Measurements from ENCODE around the gene PRKCE.

PRKCE gene

DNA sequence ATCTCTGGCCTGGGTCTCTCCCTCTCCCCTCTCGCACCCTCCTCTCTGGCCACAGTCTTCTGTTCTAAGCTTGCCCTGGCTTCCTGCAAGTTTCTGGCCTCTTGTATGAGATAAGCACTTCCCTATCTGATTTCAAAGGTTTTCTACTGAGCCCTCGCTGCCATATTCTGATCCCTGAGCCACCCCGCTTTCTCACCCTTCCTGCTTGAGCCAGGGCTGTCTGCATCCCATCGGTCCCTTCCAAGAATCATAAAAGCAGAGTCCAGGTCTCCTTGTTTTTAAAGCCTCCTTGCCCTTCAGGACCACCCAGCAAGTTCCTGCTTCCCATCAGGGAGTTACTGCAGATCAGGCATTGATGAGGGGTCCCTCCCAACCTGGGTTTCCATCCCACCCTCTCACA is 110.2 kb downstream of the PRKCE start:
- no peak for DNase-seq

DNA sequence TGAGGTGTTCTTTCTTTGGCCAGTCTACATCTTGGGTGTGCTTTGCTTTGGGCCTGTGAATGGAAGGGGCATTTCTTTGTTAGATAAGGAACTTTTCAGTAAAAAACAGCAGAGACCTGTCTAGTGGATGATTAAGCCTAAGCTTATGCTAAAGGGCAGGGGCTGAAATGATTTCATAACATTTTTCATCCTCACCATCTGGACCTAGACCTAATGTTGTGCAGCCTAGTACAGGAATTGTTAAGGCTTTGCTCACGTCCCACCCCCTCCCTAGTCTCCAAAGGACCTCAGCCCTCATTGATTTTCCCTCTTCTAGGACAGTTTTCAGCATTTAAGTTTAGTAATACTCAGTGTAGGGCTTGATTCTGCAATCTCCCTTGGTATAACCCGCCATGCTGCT is 111.8 kb downstream of the PRKCE start:
- no peak for DNase-seq

DNA sequence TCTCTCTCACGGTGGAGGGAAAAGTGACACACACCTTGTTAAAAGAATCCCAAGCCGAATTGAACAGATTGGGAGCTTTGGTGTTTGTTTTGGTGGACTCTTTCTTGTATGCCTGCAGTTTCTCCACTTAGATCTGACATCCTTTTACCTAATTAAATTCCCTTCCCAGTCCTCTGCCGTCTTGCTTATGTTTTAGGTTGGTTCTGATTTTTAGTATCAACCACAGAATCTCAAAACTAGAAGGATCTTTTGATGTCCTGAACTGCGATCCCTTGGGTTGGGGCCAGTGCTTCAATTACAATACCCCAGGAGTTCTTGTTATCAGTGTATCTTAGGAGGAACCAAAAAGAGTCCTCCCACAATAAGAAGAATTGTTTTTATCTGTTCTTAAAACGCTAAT is 112.3 kb downstream of the PRKCE start:
- no peak for DNase-seq

DNA sequence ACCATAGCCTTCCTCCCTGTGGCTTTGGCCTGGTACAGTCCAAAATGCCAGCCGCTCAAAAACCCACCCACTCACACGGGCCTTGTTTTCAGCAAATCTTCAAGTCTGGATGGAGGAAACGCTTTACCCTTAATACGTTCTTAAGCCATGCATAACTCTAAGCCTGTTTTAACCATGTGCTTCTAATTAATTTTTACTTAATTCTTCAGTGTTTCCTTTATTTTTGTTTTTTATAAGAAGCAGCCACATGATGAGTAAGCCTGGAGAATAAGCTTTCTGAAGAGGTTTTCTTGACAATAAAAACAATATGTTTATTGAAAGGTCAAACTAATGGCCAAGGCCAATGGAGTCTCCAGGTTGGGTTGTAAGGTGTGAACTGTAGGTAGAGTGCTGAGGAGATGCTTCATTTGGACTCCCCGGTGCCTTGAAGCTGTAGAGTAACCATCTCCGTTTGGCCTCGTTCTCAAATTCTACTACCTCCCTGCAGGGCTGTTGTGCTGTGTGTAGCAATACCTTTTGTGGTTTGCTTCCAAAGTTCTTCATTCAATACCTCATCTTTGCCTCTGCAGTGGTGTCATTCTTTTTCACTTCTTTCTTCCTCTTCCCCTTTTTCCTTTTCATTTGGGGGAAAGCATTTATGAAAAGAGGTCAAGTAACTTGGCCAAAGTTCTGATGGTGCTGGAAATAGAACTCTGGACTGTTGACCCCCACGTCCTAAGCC is 113.7 kb downstream of the PRKCE start:
- no peak for DNase-seq

DNA sequence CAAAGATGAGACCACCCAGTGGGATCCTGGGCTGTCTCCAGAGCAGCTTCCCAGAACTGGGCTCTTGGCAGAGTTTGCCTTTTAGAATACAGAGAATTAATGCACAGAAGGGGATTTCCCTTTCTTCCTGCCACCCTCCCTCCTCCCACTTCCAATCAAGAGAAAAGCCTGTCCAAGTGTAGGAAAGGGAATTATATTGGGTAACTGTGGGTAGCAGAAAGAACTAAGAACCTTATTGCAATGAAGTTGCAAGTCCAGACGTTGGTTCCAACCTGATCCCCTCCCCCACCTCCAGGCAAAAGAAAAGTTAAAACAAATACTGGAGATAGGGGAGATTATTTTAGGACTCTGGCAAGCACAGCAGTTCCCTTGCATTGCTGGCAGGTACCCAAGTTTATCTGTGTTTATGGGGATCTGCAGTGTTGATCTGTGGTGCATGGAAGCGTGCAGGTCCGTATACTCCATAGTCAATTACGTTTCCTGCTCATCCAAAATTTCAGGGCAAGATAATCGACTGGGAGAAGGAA is 114.3 kb downstream of the PRKCE start:
- no peak for DNase-seq

DNA sequence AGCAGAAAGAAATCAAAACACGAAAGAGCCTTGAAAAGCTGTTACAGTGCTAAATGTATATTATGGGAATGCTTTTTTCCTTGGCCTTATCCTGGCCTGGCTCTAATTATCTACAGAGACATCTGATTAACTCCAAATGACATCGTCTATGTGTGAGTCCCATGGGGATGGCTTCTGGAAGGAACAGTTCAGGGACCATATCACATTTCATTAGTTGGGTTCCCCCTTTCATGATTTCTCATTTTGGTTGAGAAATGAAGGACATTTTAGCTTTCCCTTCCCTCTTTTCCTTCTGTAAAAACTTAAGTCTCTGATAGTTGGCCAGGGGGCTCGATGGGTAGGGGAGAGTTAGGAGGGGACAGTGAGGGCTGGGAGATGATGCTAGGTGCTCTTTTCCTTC is 116.7 kb downstream of the PRKCE start:
- no peak for DNase-seq

DNA sequence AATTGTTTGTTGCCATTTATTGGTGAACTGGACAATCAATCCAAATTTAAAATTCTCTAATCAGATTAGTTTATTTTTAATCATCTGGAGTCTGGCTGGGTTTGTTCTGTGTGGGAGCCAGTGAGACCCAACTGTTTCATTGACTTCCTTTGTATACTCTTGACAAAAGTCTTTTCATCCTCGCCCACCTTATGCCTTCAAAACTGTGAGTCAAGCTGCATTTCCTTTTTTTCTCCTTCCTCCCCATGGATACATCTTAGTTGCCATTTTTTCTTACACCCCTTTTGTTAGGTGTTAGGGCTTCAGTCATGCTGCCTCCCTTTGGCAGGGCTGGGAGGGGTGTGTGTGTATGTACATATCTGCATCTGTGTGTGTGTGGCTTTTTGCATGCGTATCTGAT is 117.6 kb downstream of the PRKCE start:
- DNase-seq: no peak

DNA sequence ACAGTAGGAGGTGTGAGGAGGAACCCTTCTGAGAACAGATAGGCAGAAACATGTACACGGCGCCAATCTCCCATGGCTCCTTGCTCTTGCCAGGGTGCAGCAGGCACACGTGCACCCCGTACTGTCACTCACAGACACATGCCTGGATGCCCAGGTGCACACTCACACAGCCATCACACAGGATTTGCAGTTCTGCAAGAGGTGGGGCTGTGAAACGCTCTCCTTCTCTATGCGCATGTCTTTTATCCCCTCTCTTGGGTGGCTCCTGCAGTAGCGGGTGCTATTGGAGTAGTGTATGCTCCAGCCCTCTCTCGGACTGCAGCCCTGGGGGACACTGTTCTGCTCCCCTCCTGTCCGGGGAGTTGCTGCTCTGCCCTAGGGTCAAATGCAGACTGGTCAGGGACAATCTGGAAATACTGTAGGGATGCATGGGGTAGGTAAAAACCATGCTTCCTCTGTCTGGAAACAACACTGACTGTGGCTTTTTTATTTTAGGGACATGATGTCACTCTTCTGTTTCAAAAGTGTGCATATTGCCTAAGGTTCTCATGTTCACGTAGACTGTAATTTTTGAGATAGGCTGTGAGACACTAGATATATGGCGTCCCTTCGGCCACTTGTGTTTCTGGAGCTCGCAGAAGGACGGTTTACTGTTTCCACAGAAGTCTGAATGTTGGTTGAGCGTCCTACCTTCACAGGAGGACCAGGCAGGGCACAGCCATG is 118.5 kb downstream of the PRKCE start:
- no peak for DNase-seq

DNA sequence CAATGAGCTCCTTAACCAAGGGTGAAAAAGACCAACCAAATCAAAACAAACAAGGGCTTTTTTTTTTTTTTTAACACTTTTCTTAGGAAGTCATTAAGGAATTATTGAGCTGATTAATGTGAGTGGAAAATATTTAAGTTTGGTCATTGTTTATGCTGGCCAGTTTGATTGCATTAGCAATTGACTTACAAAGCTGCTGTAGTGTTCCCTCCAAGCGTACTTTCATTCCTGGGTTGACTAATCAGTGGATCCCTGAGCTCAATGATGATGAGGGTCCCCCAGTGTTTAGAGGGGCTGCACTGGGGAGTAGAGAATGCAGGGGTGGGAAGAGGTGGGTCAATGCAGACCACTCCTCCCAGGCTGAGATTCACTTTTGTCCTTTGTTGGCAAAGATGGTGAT is 119.3 kb downstream of the PRKCE start:
- DNase-seq: no peak

DNA sequence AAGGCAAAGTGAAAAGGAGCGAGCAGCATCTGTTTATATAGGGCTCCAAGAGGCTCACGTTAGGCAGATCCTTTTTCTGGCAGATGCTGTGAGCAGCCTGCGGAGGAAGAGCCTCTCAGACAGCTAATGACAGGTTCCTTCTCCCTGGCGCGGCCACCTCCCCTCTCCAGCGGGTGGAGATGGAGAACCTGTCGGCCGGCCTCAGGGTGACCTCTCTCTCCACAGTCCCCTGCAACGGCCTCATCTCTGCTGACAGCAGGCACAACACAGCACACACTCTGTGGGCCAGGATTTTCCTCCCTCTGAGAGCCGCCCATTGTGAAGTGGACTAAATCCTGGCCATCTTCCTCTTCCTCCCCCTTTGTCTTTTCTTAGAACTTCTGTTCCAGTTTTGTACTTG is 119.8 kb downstream of the PRKCE start:
- DNase-seq: peak; percentile 23

DNA sequence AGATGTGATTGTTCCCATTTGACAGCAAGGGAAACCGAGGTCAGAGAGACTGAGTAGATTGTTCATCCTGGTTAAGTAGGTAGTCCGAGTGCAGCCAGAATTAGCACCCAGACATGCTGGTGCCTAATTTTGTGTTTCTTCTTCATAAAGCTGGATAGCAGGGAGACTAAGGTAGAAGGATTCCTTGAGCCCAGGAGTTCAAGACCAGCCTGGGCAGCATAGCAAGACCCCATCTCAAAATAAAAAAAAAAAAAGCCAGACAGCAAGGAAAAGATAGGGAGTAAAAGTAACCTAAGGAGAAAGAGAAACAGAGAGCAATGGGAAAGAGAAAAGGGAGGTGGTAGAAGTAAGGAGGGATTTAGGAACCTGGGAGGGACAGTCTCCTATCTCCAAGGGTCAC is 120.6 kb downstream of the PRKCE start:
- DNase-seq: no peak

DNA sequence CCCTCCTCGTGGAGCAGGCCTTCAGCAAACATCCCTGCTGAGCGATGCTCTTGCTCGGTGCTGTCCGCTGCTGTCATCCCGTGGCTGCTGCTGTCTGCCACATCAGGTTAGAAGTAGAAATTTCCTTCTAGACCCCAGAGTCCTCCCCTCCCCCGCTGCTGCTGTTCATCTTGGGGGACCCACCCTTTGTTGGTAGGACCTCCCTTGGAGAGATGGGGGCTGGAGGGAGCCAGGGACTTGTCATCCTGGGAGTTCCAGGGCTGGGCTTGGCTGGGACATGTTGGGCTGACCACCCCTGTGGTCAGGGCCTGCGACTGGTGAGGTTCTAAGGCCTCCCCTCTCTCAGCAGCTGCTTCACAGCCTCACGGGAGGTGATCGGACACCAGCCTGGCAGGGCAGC is 122.4 kb downstream of the PRKCE start:
- no peak for DNase-seq

DNA sequence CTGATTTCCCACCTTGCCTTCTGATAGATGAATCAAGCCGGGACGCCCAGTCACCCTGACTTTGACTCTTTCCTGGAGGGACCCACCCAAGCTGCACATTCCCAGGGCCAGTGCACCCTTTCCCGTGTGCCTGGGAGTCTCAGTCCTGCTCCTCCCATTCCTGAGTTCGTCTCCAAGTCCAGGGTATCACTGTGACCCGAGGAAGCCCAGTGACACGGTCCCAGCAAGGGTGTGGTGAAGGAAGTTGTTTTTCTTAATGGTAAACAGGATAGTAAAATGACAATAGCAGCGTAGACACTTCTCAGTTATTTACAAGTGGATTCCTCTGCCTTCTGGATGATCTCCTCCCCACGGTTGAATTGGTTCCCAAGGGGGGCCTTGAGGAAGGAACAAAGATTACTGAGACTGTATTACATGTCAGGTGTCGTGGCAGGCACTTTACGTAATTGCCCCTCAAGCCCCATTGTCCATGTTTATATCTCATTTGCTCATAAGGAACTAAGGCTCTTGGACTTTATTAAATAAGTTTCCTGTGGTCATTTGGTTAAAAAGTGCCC is 123.3 kb downstream of the PRKCE start:
- no peak for DNase-seq

DNA sequence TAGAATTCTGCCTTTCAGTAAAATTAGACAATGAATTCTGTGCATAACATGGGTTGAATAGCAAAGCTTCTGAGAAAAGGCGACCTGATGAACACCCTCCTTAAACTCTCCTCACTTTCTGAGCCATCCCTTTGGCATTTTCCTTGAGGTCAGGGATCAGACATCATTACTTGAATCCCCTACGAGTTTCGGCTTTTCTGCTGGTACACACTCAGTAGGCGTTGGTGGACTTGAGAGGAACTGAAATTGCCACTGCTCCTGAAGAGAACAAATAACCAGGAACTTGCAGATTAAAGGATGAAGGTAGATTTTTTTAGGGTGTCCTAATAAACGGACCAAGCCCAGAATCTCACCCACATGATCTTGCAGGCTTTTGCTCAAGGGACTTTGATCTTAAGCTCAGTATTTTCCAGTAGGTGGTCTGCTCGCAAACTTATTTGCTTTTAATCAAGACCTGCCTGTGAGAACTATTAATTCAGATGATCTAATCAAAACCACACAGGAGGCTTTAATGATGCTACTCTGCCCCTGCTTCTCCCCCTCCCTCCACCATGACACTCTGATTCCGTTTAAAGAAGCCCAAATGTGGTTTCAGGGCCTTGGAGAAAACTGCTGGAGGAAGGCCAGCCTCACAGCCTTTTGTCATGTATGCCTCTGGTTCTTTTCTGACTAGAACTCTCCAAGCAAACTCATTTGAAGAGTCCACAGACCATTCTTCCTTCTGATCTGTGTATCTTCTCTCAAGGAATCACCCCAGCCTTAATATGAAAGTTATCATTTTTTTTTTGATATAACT is 124.9 kb downstream of the PRKCE start:
- no peak for DNase-seq

DNA sequence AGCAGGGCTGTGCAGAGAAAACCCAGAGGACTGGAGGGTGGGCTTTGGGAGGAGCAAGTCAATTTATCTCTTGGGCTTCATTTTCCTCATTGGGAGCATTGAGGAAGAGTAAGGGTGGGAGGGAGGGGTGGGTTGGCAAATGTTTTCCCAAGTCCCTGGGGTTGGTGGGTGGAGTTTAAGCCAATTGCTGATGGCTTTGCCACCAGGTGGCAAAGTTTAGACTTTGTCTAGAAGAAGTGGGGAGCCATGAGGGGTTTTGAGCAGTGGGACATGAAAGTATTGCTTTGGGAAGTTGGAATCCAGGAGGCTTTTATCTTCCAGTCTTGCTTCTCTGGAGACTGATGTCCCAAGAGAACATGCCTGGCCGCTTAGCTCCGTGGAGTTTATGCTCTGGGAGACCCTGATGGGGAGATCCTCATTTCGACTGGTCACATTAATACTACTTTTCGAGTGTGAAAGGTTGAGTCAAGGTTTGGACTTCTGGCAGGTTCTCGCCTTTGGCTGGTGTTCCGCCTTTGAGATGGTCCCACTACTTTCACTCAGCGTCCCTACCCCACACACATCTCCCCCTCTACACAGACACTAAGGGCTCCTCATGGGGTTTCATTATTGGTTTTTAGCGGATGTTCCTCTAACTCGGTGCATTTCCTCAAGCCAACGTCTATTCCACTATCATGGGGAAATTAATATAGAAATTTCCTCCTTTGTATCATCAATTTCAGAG is 126.7 kb downstream of the PRKCE start:
- DNase-seq: no peak

DNA sequence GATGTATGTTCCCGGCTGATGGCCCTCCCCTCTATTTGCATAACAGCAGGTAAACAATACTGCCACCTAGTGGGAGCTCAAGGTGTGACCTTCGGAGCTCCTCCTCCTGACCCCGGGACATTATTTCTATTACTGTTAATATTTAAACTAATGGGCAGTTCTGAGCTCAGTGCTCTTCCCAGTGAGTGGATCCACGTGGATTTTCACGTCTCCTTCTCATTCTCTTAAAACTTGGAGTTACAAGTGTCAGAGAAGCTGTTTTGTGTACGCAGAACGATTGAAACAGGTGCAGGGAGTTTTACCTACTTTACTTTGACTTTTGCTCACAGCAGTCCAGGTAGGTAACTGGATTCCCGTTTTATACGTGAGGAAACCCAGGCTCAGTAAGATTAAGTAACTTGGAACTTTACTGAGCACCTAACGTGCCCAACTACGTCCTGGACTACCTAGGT is 127.3 kb downstream of the PRKCE start:
- DNase-seq: peak; percentile 80

DNA sequence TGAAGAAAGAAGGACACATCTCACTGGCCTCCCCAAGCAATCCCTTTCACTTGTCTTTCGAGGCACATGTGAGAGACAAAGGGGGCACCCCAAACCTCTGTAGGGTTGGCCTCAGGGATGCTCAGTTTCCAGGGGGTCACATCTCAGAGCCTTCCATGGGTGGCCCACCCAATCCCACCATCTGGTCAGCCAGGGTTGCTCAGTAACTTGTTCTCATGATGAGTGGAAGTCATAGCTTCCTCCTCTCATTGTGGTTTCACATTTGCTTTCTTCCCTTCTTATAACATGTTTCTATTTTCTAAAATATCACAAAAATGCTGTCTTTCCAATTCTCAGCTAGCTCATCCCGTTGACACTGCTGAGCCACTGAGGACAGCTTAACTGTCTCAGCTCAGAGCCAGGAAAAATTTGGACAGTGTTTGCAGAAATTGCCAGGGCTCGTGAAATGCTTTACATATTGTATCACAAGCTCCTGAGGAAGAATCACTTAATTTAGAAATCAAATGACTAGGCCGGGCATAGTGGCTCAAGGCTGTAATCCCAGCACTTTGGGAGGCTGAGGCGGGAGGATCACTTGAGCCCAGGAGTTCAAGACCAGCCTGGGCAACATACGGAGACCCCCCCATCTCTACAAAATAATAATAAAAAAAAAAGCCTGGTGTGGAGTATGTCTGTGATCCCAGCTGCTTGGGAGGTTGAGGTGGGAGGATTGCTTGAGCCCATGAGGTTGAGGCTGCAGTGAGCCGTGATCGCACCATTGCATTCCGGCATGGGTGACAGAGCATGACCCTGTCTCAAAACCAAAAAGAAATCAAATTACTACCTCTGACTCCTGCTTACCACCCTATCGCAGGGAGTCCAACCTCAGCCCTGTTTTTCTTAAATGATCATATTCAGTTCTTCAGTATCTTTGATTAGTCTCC is 129.3 kb downstream of the PRKCE start:
- no peak for DNase-seq

DNA sequence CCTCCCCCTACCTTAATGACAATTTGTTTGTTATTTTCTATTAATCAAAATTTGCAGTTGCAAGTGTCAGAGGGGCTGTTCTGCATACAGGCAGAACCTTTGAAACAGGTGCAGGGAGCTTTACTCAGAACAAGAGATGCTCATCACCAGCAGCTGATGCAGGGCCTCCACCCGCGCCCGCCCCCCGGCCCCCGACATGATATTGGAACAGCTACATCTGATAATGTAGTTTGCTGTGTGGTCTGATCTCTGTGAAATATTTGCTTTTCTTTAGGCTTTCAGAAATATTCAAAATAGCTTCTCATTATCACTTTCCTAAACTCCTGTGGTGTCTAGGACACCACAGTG is 130.0 kb downstream of the PRKCE start:
- no peak for DNase-seq

DNA sequence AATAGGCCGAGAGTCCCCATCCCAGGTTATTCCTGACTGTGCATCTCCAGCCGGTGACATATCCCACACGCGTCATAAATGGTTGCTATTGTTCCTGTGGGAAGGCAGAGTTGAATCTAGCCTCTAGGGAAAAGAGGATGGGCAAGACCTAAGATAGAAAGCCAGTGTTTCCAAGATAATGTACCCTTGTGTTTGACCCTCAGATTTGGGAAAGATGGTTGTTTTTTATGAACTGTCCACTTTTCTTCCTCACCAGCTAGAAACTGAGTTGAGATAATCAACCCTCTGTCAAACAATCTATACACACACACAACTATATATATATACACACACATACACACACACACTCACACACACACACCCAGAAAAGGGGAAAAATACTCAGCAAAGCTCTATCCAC is 131.0 kb downstream of the PRKCE start:
- no peak for DNase-seq

DNA sequence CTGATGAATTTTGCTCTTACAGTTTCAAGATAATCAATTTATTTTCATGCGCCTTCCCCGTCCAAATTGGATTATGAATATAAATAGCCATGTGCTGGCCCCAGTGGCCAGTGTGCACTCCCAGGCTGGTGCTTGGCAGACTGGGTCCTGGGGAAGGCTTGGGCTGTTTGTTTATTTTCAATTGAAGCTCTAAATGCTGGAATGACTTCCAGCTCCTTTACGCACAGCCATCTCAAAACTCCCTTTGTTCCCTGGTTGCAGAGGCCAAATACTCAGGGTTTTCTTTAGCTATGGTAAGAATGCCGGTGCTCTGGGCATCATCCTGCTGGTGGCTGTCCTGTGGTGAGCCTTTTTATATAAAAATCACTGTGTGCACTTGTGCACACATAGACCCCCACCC is 131.5 kb downstream of the PRKCE start:
- no peak for DNase-seq

DNA sequence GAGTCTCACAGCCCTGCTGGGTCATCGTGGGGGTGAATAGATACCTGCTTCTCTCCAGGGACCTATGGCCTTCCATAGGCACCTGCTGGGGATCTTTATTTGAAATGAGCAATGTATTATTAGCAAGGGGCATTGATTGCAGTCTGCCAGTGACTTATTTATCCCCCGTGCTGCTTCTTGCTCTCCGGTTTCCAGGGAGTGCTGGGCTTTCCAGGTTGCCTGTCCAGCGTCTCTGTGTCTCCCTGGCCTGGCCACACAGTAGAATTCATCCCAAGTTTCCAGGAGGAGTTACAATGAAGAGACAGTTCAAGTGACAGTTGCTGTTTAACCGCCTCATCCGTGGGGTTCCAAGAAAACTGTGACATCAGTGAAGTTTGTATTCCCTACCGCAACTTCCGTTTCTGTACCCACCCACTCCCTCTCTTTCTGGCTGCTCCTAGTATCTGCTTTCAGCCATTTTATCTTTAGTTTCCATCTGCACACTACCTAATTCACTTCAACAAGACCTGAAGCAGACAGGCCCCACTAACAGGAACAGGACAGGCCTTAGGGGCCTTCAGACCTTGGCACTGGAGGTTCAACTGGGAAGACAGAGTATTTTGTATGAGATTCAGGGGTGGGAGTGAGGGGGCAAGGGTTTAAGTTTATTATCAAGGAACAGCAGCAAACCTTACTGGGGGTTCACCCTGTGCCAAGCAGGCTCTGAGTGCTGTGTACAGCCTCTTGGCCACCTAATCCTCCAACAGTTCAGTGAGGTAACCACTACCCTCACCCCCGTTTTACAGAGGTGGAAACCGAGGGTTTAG is 134.8 kb downstream of the PRKCE start:
- no peak for DNase-seq
